SK-N-SH (cell line): ENCODE measurements around the gene SULT2A1. TPM values are rescaled to one million over a fixed set of nuclear protein-coding genes. Genes with fewer than 3 reads are reported as not detected.
"Not testable (repeated sequence)": the region's sequence is repeated elsewhere in the genome, so short reads cannot be mapped to it uniquely, and the experiment has no call there.

ENCODE experiments used
- CTCF ChIA-PET: fragments of 300-600, 350-600 bp; formaldehyde crosslinking; extraction: SDS; loops from one replicate; lab custom pipeline; 2021; lab: Yijun Ruan, JAX
- POLR2A ChIA-PET: fragments of 350-600 bp; sonication (Branson Sonifier 250); formaldehyde crosslinking; extraction: SDS; loops from one replicate; lab custom pipeline; 2020; ENCODE audit warnings: antibody characterized with exemption, inconsistent platforms; lab: Yijun Ruan, JAX
- DNase-seq: peaks from one replicate; pipeline ENCODE4 v3.0.0; 2012
- H2AFZ ChIP-seq: fragments of 200-600 bp; sonication (generic); 2 replicates; pipeline ENCODE4 v1.8.1; 2016; ENCODE audit warnings: antibody characterized with exemption, mild to moderate bottlenecking, low read depth
- H3F3A ChIP-seq: fragments of 200-600 bp; sonication (generic); replicated peaks from 2 replicates; pipeline ENCODE3; 2016; ENCODE audit warnings: antibody characterized with exemption, mild to moderate bottlenecking; ENCODE audit not compliant: insufficient read depth
- H3K27ac ChIP-seq, 2 experiments: fragments of 200-500 bp in 1 of 2; fragments of 200-600 bp in 1 of 2; sonication (Bioruptor generic) in 1 of 2; sonication (generic), shearing (Covaris generic) in 1 of 2; 2 replicates each; pipeline versions ENCODE4 v1.5.1 to v1.6.1; 2014 to 2016; ENCODE audit warnings: low read depth in 2 of 2, inconsistent platforms in 1 of 2, low read length in 1 of 2, mild to moderate bottlenecking in 1 of 2, mixed read lengths in 1 of 2
- H3K27me3 ChIP-seq: fragments of 200-600 bp; sonication (generic), shearing (Covaris generic); 2 replicates; pipeline ENCODE4 v1.6.1; 2016; ENCODE audit warnings: mixed run types; ENCODE audit not compliant: insufficient read depth
- H3K36me3 ChIP-seq, 2 experiments: fragments of 200-500 bp in 1 of 2; fragments of 200-600 bp in 1 of 2; sonication (Bioruptor generic) in 1 of 2; sonication (generic) in 1 of 2; replicated peaks in 1 of 2; 2 replicates each; pipeline versions ENCODE3 to v1.5.1; 2014 to 2016; ENCODE audit warnings: low read length in 1 of 2, mild to moderate bottlenecking in 1 of 2; ENCODE audit not compliant: insufficient read depth in 2 of 2, control insufficient read depth in 1 of 2
- H3K4me1 ChIP-seq, 2 experiments: fragments of 200-500 bp in 1 of 2; fragments of 200-600 bp in 1 of 2; sonication (Bioruptor generic) in 1 of 2; sonication (generic), shearing (Covaris generic) in 1 of 2; 2 replicates each; pipeline versions ENCODE4 v1.5.1 to v1.6.1; 2014 to 2016; ENCODE audit warnings: low read depth in 1 of 2, low read length in 1 of 2, mixed run types in 1 of 2; ENCODE audit not compliant: insufficient read depth in 2 of 2, control insufficient read depth in 1 of 2
- H3K4me2 ChIP-seq: fragments of 200-600 bp; sonication (generic), shearing (Covaris generic); 2 replicates; pipeline ENCODE4 v1.6.1; 2017; ENCODE audit warnings: mixed run types
- H3K4me3 ChIP-seq, 2 experiments: fragments of 200-500 bp in 1 of 2; fragments of 200-600 bp in 1 of 2; sonication (Bioruptor generic) in 1 of 2; sonication (generic), shearing (Covaris generic) in 1 of 2; 2 replicates each; pipeline versions ENCODE4 v1.5.1 to v1.8.1; 2014 to 2016; ENCODE audit warnings: low read depth in 2 of 2, inconsistent platforms in 1 of 2, low read length in 1 of 2, mild to moderate bottlenecking in 1 of 2, mixed read lengths in 1 of 2, moderate library complexity in 1 of 2
- H3K79me2 ChIP-seq: fragments of 200-600 bp; sonication (generic); 2 replicates; pipeline ENCODE4 v1.8.1; 2017; ENCODE audit warnings: mild to moderate bottlenecking; ENCODE audit not compliant: insufficient read depth
- H3K9ac ChIP-seq: fragments of 200-600 bp; sonication (generic); 2 replicates; pipeline ENCODE4 v1.6.1; 2017; ENCODE audit warnings: mixed run types
- H3K9me2 ChIP-seq: fragments of 200-600 bp; sonication (generic); 2 replicates; pipeline ENCODE4 v1.6.1; 2017; ENCODE audit warnings: mixed run types
- H3K9me3 ChIP-seq: fragments of 200-600 bp; sonication (generic); 2 replicates; pipeline ENCODE4 v1.6.1; 2017; ENCODE audit warnings: mixed run types, mild to moderate bottlenecking, moderate library complexity
- H4K20me1 ChIP-seq: fragments of 200-600 bp; sonication (generic); 2 replicates; pipeline ENCODE4 v1.6.1; 2017; ENCODE audit warnings: mild to moderate bottlenecking, mixed run types; ENCODE audit not compliant: insufficient read depth
- EZH2phosphoT487 ChIP-seq: fragments of 200-600 bp; sonication (generic); IDR thresholded peaks from 2 replicates; pipeline ENCODE4 v1.6.1; 2017; ENCODE audit warnings: low read depth, mixed run types, mild to moderate bottlenecking, antibody characterized with exemption, moderate library complexity, borderline replicate concordance
- NFIC ChIP-seq: IDR thresholded peaks from 2 replicates; pipeline ENCODE4 v1.4.0; 2012; ENCODE audit warnings: borderline replicate concordance
- NRF1 ChIP-seq: IDR thresholded peaks from 2 replicates; pipeline ENCODE4 v1.6.1; 2012; ENCODE audit warnings: low read depth, mild to moderate bottlenecking, low read length
- POLR2AphosphoS5 ChIP-seq: IDR thresholded peaks from 2 replicates; pipeline ENCODE4 v1.6.1; 2012; ENCODE audit warnings: low read depth, low read length
- TEAD4 ChIP-seq: IDR thresholded peaks from 2 replicates; pipeline ENCODE4 v1.4.0; 2012; ENCODE audit warnings: mild to moderate bottlenecking, borderline replicate concordance; ENCODE audit not compliant: insufficient read depth
- WGBS: methylation state at CpG from one replicate; pipeline ENCODE4 v1.1.6; 2017; ENCODE audit warnings: low lambda C conversion rate; 5-methylcytosine and 5-hydroxymethylcytosine counted together
- polyA plus RNA-seq, 3 experiments: library from polyadenylated mRNA; depleted of rRNA; stranded (reverse); fragments of >200 nt; gene quantifications; 2 replicates each; pipeline ENCODE4 v1.2.3, GENCODE V29; 2012
- TF ChIP-seq, protein P1 (sequence below): fragments of 200-600 bp; sonication (generic); IDR thresholded peaks from 2 replicates; pipeline ENCODE4 v1.6.1; 2017; ENCODE audit warnings: antibody characterized with exemption, mild to moderate bottlenecking, moderate library complexity

The SULT2A1 gene
- polyA plus RNA-seq, 1 of the 3 experiments (the other 2 are of a cell fraction): not detected

DNA sequence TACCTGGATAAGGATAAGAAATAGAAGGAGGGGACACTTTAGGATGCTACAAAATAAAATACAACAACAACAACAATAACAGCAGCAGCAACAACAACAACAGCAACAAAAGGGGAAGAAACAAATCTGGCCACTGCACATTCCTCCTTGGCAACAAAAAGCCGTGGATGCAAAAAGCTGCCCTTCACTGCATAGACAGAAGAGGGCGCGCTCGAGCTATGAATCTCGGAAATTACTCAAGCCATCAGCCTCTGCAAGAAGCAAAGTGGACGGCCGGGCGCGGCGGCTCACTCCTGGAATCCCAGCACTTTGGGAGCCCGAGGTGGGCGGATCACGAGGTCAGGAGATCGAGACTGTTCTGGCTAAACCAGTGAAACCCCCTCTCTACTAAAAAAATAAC lies 23.2 kb upstream of the SULT2A1 start:
- POLR2A ChIA-PET, H3K4me2 ChIP-seq, H3K27ac ChIP-seq, H3K9me2 ChIP-seq, H3K4me1 ChIP-seq, H3K79me2 ChIP-seq, H3K27me3 ChIP-seq, CTCF ChIA-PET, H4K20me1 ChIP-seq, DNase-seq, H3K4me3 ChIP-seq, H3F3A ChIP-seq, H3K36me3 ChIP-seq, H3K9me3 ChIP-seq, H2AFZ ChIP-seq, H3K9ac ChIP-seq: not testable (repeated sequence)
- TF ChIP-seq, protein P1, sequence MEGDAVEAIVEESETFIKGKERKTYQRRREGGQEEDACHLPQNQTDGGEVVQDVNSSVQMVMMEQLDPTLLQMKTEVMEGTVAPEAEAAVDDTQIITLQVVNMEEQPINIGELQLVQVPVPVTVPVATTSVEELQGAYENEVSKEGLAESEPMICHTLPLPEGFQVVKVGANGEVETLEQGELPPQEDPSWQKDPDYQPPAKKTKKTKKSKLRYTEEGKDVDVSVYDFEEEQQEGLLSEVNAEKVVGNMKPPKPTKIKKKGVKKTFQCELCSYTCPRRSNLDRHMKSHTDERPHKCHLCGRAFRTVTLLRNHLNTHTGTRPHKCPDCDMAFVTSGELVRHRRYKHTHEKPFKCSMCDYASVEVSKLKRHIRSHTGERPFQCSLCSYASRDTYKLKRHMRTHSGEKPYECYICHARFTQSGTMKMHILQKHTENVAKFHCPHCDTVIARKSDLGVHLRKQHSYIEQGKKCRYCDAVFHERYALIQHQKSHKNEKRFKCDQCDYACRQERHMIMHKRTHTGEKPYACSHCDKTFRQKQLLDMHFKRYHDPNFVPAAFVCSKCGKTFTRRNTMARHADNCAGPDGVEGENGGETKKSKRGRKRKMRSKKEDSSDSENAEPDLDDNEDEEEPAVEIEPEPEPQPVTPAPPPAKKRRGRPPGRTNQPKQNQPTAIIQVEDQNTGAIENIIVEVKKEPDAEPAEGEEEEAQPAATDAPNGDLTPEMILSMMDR: peak; percentile 77
- WGBS: 1% methylated on average over 8 of the region's 14 CpGs

DNA sequence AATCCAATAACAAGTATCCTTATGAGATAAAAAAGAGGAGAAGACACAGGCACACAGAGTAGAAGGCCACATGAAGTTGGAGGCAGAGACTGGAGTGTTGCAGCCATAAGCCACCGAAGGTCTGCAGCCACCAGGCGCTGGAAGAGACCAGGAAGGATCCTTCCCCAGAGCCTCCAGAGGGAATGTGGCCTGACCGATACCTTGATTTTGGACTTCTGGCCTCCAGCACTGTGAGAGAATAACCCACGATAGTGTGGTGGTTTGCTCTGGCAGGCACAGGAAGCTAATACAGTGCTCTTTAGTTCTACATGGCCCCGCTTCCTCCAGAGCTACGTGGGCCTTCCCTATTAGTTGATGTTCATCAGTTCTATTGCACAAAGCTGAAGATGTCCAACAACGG lies 15.3 kb upstream of the SULT2A1 start:
- WGBS: 46% methylated on average over 7 of the region's 7 CpGs
- ChIA-PET POLR2A (no interaction called here), CTCF (no interaction called here)
- H3K9ac ChIP-seq: no peak overlapping the region
- H3K27ac ChIP-seq: no peak overlapping the region
- H3K36me3 ChIP-seq: no peaks in the 10 kb centered on the region
- no peaks in the 10 kb centered on the region for H4K20me1 ChIP-seq
- no peak overlapping the region for H3K4me2 ChIP-seq
- no peaks in the 10 kb centered on the region for H3K9me2 ChIP-seq
- H3K4me1 ChIP-seq: no peaks in the 10 kb centered on the region
- H3K9me3 ChIP-seq: no peaks in the 10 kb centered on the region
- H2AFZ ChIP-seq: no peak overlapping the region
- peaks cover 58% of the 10 kb centered on the region for H3K27me3 ChIP-seq
- no peaks in the 10 kb centered on the region for H3K79me2 ChIP-seq
- no peak overlapping the region for H3K4me3 ChIP-seq
- TF ChIP-seq TEAD4: no peak
- H3F3A ChIP-seq: no peaks in the 10 kb centered on the region
- DNase-seq: no peak

DNA sequence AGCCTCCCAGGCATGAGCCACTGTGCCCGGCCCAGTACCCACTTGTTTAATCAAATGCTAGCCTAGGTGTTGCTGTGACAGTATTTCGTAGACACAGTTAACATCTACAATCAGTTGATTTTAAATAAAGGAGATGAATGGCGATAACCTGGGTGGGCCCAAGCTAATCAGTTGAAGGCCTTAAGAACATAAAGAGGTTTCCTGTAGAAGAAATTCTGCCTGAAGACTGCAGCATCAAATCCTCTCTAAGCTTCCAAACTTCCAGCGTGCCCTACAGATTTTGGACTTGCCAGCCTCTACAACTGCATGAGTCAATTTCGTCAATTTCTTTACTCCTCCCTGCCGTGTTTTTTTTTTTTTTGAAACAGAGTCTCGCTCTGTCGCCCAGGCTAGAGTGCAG lies 13.2 kb upstream of the SULT2A1 start:
- H3K9ac ChIP-seq: no peak overlapping the region
- no peak overlapping the region for H3K4me2 ChIP-seq
- no peak for DNase-seq
- POLR2A ChIA-PET: no interaction called here
- TF ChIP-seq POLR2AphosphoS5 (no peak), NRF1 (no peak), EZH2phosphoT487 (no peak), NFIC (no peak)
- TF ChIP-seq, all 33 proteins: peak for 0
- CTCF ChIA-PET: no interaction called here
- Histone ChIP-seq H3K9me3 (no peaks in the 10 kb centered on the region), H3F3A (no peaks in the 10 kb centered on the region), H3K36me3 (no peaks in the 10 kb centered on the region), H3K27ac (no peak overlapping the region), H2AFZ (no peak overlapping the region), H3K4me1 (no peaks in the 10 kb centered on the region), H3K4me3 (no peak overlapping the region), H3K9me2 (no peaks in the 10 kb centered on the region), H3K79me2 (no peaks in the 10 kb centered on the region), H4K20me1 (no peaks in the 10 kb centered on the region), H3K27me3 (peaks cover 61% of the 10 kb centered on the region)
- 16% methylated on average over 8 of the region's 8 CpGs for WGBS
